Osteocyte (in vitro differentiated cells): Measurements from ENCODE around the gene FICD. TPM values are rescaled to one million over a fixed set of nuclear protein-coding genes. Genes with fewer than 3 reads are reported as not detected.

Experiments
- DNase-seq: peaks from one replicate; pipeline ENCODE4 v3.0.0; 2021; ENCODE audit warnings: mixed read lengths; ENCODE audit not compliant: unreplicated experiment; ENCODE audit errors: extremely low spot score
- H3K27ac Mint-ChIP-seq: one replicate; pipeline ENCODE4 v1.8.0; 2021; ENCODE audit warnings: mild to moderate bottlenecking, mixed read lengths; ENCODE audit not compliant: unreplicated experiment
- H3K27me3 Mint-ChIP-seq: one replicate; pipeline ENCODE4 v1.8.0; 2021; ENCODE audit warnings: mixed read lengths; ENCODE audit not compliant: unreplicated experiment
- H3K36me3 Mint-ChIP-seq: one replicate; pipeline ENCODE4 v1.8.0; 2021; ENCODE audit warnings: mixed read lengths; ENCODE audit not compliant: unreplicated experiment
- H3K4me1 Mint-ChIP-seq: one replicate; pipeline ENCODE4 v1.8.0; 2021; ENCODE audit warnings: mixed read lengths; ENCODE audit not compliant: unreplicated experiment
- H3K4me3 Mint-ChIP-seq: one replicate; pipeline ENCODE4 v1.8.0; 2021; ENCODE audit warnings: mild to moderate bottlenecking, moderate library complexity, mixed read lengths; ENCODE audit not compliant: unreplicated experiment
- H3K9me3 Mint-ChIP-seq: one replicate; pipeline ENCODE4 v1.8.0; 2021; ENCODE audit warnings: mixed read lengths; ENCODE audit not compliant: unreplicated experiment
- CTCF ChIP-seq: fragments of 200-600 bp; sonication (generic); IDR thresholded peaks from 2 replicates; pipeline ENCODE4 v1.5.0; 2021; ENCODE audit warnings: antibody characterized with exemption, mild to moderate bottlenecking, moderate library complexity
- long read RNA-seq: library from polyadenylated mRNA; unstranded; transcript quantifications from one replicate; pipeline ENCODE4 v2.0.0, GENCODE V29; 2021
- total RNA-seq: library from RNA; stranded (reverse); gene quantifications from 2 replicates; pipeline ENCODE4 v1.2.1, GENCODE V29; 2021

Gene FICD
- total RNA-seq = 5.8 and 6.0 TPM in 2 replicates
- long read RNA-seq, transcript FICD-204 (3 exons, 3,347 nt) = major isoform, 21 of 22 reads
- long read RNA-seq, partial matches to known transcripts = 0 of 22 reads
- long read RNA-seq, other reads (novel, unspliced or antisense) = 1 of 22 reads

GRCh38 chr12:108514973-108515814 is at the start of gene FICD:
FICD (plus strand) TSS chr12:108515277; CDS start chr12:108516973, 1,696 bp downstream.
- peak; percentile 6 for TF ChIP-seq CTCF
- Mint-ChIP-seq H3K27me3 (no peaks in the 10 kb centered on the region), H3K9me3 (no peaks in the 10 kb centered on the region), H3K4me1 (peaks cover 21% of the 10 kb centered on the region), H3K4me3 (peak within 1 kb of the TSS; percentile 92), H3K36me3 (peaks cover 6% of the 10 kb centered on the region), H3K27ac (peak within 1 kb of the TSS; percentile 84)
- peak; percentile 99 for DNase-seq

DNA sequence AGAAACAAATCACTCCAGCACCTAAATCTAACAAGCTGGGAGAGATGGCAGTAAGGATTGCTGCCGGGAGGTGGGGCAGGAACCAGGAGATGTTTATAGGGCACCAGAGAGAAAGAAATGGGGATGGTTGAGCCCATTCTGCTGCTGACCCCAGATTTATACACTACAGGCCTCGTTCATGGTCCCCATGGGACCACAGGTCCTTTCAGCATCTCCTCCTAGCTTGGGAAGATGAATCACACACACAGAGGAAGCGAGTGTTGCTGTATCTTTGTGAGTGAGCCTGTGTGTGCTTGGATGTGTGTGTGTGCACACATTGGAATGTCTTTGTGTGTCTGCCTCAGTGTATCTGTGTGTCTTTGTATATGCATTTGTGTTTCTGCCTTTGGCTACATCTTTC is 49.7 kb upstream of the FICD start:
- Mint-ChIP-seq H3K36me3 (no peaks in the 10 kb centered on the region), H3K27me3 (peaks cover 17% of the 10 kb centered on the region), H3K27ac (no peak overlapping the region), H3K4me1 (no peaks in the 10 kb centered on the region), H3K9me3 (no peaks in the 10 kb centered on the region), H3K4me3 (no peak overlapping the region)
- no peak for DNase-seq
- TF ChIP-seq CTCF = no peak

DNA sequence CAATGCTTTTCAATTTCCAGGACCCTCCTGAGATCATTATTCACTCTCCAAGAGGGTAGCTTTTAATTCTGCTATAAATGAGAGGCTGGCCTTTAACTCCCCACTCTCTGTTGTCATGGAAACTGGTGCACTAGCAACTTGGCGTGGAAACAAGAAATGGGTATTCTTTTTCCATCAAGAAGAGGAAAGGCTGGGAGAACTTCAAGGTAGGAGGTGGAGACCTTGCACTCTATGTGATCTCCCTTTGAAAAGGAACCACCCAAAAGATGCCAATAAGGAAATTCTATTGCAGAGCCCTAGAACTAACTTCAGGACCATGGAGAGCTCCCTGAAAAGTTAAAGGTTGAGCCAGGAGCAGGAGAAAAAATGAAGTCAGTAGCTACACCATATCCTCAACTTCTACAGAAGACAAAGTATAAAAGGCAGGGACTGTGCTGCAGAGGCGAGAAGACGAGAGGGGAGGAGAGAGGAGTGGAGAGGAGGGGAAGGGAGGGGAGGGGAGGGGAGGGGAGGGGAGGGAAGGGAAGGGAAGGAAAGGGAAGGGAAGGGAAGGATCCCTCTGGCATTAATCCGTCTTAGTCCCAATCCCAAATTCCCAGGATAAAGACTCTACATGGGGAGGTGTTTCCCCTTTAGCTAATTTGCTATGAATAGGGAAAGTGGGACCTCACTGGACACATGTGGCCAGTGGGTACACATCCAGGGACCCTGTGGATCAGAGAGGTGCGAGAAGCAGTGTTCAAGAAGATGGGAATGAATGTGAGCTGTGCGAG is 46.7 kb upstream of the FICD start:
- Mint-ChIP-seq H3K4me1 (no peaks in the 10 kb centered on the region), H3K9me3 (no peaks in the 10 kb centered on the region), H3K4me3 (no peak overlapping the region), H3K27me3 (peaks cover 3% of the 10 kb centered on the region), H3K36me3 (no peaks in the 10 kb centered on the region), H3K27ac (no peak overlapping the region)
- no peak for TF ChIP-seq CTCF
- DNase-seq = no peak

DNA sequence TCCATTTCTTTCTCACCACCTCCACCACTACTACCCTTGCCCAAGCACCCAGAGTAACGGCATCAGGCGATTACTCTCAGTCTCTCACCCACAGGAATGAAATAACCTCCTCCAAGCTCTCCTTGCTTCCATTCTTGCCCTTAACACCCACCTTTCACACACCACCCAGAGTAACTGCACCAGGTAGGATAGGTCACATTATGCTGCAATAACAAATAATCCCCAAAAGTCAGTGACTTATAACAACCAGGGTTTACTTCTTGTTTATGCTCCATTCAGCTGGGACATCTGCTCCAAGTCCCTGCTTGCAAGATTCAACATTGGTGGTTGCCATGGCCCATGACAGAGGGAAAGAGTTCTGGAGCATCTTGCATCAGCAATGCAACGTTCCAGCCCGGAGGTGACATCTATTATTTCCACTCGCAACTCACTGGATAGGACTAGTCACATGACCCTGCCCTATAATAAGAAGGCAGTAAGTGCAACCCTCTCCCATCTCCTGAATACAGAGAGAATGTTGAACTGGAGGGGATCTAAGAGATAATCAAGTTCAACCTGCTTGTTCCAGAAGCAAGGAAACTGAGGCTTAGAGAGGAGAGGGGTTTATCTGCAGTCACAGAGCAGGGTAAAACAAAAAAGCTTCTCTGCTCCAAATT is 41.5 kb upstream of the FICD start:
- DNase-seq = no peak
- TF ChIP-seq CTCF = no peak
- Mint-ChIP-seq H3K36me3 (no peaks in the 10 kb centered on the region), H3K27ac (no peak overlapping the region), H3K9me3 (no peaks in the 10 kb centered on the region), H3K27me3 (no peaks in the 10 kb centered on the region), H3K4me3 (no peak overlapping the region), H3K4me1 (no peaks in the 10 kb centered on the region)
